ENCODE measurements around the gene SCN9A. TPM values are rescaled to one million over a fixed set of nuclear protein-coding genes. Genes with fewer than 3 reads are reported as not detected.
A peak's percentile ranks its signal among the peaks of the same experiment; 100 is the strongest.

SCN9A gene
- total and polyA plus RNA-seq, 2 of the 4 experiments (the other 2 are of a cell fraction), result 40.1 to 135 TPM

DNA sequence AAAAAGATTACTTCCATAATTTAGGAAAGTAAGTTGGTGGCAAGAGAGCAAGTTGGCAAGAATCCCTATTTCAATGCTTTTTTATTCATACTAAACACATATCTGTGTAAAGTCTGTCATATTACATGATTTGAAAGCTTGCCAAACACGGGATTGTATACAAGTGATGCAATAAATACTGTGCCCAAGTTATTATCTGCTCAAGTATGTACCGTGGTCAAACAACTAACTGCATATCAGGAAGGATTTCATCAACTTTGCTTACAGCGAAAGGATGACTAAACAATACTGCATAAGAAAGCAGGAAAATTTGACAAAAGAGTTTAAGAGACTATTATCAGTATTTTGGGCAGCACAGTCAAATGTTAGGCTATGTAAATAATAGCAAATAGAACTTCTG is 178.3 kb downstream of the SCN9A start:
- BruUV-seq (replicated peaks), result no TSS peak
- no peak overlapping the region for H3K14ac ChIP-seq (replicated peaks; ENCODE audit: low read depth, low read length)
- H3K4me1 ChIP-seq (ENCODE audit: control insufficient read depth, insufficient read depth, low read length), result no peaks in the 10 kb centered on the region
- H3K4ac ChIP-seq (ENCODE audit: low read depth, low read length), result no peak overlapping the region
- no peaks in the 10 kb centered on the region; a peak in 1 of 4 replicates for H3K79me1 ChIP-seq (ENCODE audit: low read depth in 1 of 2, low read length in 2 of 2)
- POLR2A ChIA-PET (ENCODE audit: unreplicated experiment), result no interaction called here
- H3K18ac ChIP-seq (ENCODE audit: low read depth, low read length), result no peak overlapping the region
- H3K36me3 ChIP-seq (ENCODE audit: control insufficient read depth, insufficient read depth, low read length), result peaks cover 8% of the 10 kb centered on the region
- H3K9me3 ChIP-seq (ENCODE audit: control insufficient read depth, insufficient read depth, low read length), result no peaks in the 10 kb centered on the region
- H3K9me1 ChIP-seq (ENCODE audit: insufficient read depth, low read length), result no peaks in the 10 kb centered on the region
- ATAC-seq (ENCODE audit: low read depth), result no peak
- dilution Hi-C loops (cut with HindIII; ENCODE audit: low sequenced_read_pairs, unreplicated experiment) (no loop called here), intact Hi-C loops (cut with micrococcal nuclease) (no loop called here), in situ Hi-C loops (cut with MboI; ENCODE audit: low sequenced_read_pairs) (no loop called here)
- no peak overlapping the region for H2AK5ac ChIP-seq (ENCODE audit: low read depth, low read length)
- no peak overlapping the region for H3K4me2 ChIP-seq (ENCODE audit: low read depth, low read length)
- H4K8ac ChIP-seq (ENCODE audit: low read depth in 2 of 2, low read length in 2 of 2), result no peak overlapping the region
- DNase-seq, result peak; percentile 38
- no peak overlapping the region for H2BK120ac ChIP-seq (ENCODE audit: low read depth, low read length)
- H3K56ac ChIP-seq (ENCODE audit: extremely low read depth, insufficient read depth, low read length), result no peak overlapping the region
- H4K91ac ChIP-seq (ENCODE audit: insufficient read depth, low read depth, low read length), result no peak overlapping the region
- TF ChIP-seq BHLHE40 (IDR thresholded peaks at IDR 0.05; ENCODE audit: low read depth, low read length) (peak; percentile 67; the same call in 1 of the 2 replicates), CEBPB (IDR thresholded peaks at IDR 0.05; ENCODE audit: low read depth, low read length) (peak; percentile 77), RAD21 (IDR thresholded peaks at IDR 0.05; ENCODE audit: low read length) (no peak)
- TF ChIP-seq, protein P1, sequence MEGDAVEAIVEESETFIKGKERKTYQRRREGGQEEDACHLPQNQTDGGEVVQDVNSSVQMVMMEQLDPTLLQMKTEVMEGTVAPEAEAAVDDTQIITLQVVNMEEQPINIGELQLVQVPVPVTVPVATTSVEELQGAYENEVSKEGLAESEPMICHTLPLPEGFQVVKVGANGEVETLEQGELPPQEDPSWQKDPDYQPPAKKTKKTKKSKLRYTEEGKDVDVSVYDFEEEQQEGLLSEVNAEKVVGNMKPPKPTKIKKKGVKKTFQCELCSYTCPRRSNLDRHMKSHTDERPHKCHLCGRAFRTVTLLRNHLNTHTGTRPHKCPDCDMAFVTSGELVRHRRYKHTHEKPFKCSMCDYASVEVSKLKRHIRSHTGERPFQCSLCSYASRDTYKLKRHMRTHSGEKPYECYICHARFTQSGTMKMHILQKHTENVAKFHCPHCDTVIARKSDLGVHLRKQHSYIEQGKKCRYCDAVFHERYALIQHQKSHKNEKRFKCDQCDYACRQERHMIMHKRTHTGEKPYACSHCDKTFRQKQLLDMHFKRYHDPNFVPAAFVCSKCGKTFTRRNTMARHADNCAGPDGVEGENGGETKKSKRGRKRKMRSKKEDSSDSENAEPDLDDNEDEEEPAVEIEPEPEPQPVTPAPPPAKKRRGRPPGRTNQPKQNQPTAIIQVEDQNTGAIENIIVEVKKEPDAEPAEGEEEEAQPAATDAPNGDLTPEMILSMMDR (conservative IDR thresholded peaks at IDR 0.05; ENCODE audit: low read depth, low read length), result no peak
- no CpG with 5 or more reads among the region's 3 CpGs for WGBS, 2 experiments (ENCODE audit: extremely low coverage in 2 of 2, insufficient read length in 1 of 2)
- H2AK9ac ChIP-seq (replicated peaks; ENCODE audit: low read depth, low read length, poor library complexity), result no peak overlapping the region
- H2BK15ac ChIP-seq (ENCODE audit: low read depth, low read length), result no peak overlapping the region
- H2AFZ ChIP-seq (replicated peaks; ENCODE audit: low read length, poor library complexity), result no peak overlapping the region
- H4K20me1 ChIP-seq (ENCODE audit: insufficient read depth, low read length), result no peaks in the 10 kb centered on the region
- no peak overlapping the region for H3K9ac ChIP-seq (ENCODE audit: low read depth, low read length)
- no peaks in the 10 kb centered on the region for H3K27me3 ChIP-seq (ENCODE audit: control insufficient read depth, insufficient read depth, low read length)
- CTCF ChIA-PET, result no interaction called here
- no peak overlapping the region for H4K5ac ChIP-seq (ENCODE audit: low read depth, low read length)
- H3K27ac ChIP-seq (ENCODE audit: insufficient read depth, low read length), result no peak overlapping the region
- no peak overlapping the region for H3K23ac ChIP-seq (ENCODE audit: low read depth, low read length)
- H3K4me3 ChIP-seq (ENCODE audit: insufficient read depth, low read depth, low read length), result no peak overlapping the region
- no peak overlapping the region for H2BK20ac ChIP-seq (ENCODE audit: low read depth, low read length)
- no peak overlapping the region for H2BK5ac ChIP-seq (ENCODE audit: low read depth, low read length, poor library complexity, severe bottlenecking)
